Gastrocnemius medialis (tissue), 4 donors: ENCODE results near the gene PDK3.

Source experiments
- POLR2A ChIP-seq, 2 donors: fragments of 450-650 bp; IDR thresholded peaks; one replicate each; pipeline ENCODE4 v1.6.1; 2017; ENCODE audit warnings: antibody characterized with exemption in 2 of 2, mild to moderate bottlenecking in 2 of 2, moderate library complexity in 2 of 2
- TF ChIP-seq, protein P1 (sequence below), 5 experiments: fragments of 450-650 bp in 3 of 5; fragments of 200-600 bp in 2 of 5; sonication (generic) in 2 of 5; IDR thresholded peaks in 4 of 5; conservative IDR thresholded peaks in 1 of 5; 1 replicate in 4 of 5; 2 replicates in 1 of 5; pipeline ENCODE4 v1.5.1; 2016 to 2019; ENCODE audit warnings: antibody characterized with exemption in 5 of 5, mild to moderate bottlenecking in 3 of 5, moderate library complexity in 3 of 5

DNA sequence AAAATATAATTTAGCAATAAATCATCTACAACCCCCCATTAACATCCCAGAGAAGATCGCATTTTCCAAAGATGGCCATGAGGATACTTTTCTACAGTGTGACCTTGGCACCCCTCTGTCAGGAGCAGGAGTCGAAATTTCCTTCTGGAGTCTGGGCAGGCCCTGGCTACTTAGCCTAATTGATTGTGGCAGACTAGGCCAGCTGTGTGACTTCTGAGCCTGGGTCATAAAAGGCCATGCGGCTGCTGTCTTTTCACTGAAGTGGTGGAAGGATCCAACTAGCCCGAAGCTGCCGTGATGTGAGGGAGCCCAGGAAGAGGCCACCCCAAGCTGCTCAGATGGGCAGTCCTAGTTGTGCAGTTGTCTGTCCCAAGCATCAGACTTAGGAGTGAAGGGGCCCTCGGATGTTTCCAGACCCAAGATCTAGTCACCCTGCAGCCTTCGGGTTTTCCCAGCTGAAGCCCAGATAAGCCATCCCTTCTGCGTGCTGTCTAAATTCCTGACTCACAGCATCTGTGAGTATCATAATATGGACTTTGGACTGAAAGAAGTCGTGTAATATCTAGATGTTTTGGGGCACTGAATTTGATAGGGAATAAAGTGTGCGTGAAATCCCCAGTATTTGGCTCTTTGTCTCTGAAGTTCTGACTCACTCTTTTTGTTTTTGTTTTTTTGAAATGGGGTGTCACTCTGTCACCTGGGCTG, 21.0 kb downstream of the PDK3 start:
- no peak for TF ChIP-seq POLR2A (IDR thresholded peaks at IDR 0.05)
- TF ChIP-seq, protein P1, sequence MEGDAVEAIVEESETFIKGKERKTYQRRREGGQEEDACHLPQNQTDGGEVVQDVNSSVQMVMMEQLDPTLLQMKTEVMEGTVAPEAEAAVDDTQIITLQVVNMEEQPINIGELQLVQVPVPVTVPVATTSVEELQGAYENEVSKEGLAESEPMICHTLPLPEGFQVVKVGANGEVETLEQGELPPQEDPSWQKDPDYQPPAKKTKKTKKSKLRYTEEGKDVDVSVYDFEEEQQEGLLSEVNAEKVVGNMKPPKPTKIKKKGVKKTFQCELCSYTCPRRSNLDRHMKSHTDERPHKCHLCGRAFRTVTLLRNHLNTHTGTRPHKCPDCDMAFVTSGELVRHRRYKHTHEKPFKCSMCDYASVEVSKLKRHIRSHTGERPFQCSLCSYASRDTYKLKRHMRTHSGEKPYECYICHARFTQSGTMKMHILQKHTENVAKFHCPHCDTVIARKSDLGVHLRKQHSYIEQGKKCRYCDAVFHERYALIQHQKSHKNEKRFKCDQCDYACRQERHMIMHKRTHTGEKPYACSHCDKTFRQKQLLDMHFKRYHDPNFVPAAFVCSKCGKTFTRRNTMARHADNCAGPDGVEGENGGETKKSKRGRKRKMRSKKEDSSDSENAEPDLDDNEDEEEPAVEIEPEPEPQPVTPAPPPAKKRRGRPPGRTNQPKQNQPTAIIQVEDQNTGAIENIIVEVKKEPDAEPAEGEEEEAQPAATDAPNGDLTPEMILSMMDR (IDR thresholded peaks at IDR 0.05 in 4 of 5, conservative IDR thresholded peaks at IDR 0.05 in 1 of 5) = no peak
